B cell (primary cell): ENCODE results near the gene RASSF3.

Experiments used
- CTCF ChIP-seq: fragments of 200-600 bp; IDR thresholded peaks from one replicate; pipeline ENCODE4 v1.8.0; 2022; ENCODE audit warnings: antibody characterized with exemption, mild to moderate bottlenecking
- EZH2 ChIP-seq: IDR thresholded peaks from 2 replicates; pipeline ENCODE4 v1.6.1; 2012; ENCODE audit warnings: borderline replicate concordance, low read depth, mild to moderate bottlenecking, moderate library complexity, low read length; ENCODE audit not compliant: insufficient read depth, poor library complexity, severe bottlenecking

GRCh38 chr12:64709429-64709828 lies 99.1 kb downstream of the RASSF3 start:
- TF ChIP-seq CTCF, result no peak
- TF ChIP-seq EZH2, result no peak
